Measurements from ENCODE around the gene CD248.

The CD248 gene

DNA sequence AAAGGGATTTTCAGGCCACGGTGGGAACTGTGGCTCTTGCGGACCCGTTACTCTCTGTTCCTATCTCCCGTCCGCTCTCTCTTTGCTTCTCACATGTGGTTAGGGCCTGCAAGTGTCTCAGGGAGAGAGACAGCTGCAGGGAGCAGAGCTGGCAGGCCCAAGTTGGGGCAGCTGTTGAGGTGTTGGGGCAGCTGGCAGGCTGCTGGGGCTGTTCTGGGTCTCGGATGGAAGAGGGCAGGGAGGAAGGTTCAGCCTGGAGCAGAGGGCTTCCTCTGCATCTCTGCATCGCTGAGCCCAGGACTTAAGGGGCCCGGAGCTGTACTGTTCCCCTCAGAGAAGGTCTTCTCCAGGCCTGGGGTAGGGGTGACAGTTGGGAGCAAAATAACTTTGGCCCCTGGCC is 41.4 kb downstream of the CD248 start:
- no peak for DNase-seq

DNA sequence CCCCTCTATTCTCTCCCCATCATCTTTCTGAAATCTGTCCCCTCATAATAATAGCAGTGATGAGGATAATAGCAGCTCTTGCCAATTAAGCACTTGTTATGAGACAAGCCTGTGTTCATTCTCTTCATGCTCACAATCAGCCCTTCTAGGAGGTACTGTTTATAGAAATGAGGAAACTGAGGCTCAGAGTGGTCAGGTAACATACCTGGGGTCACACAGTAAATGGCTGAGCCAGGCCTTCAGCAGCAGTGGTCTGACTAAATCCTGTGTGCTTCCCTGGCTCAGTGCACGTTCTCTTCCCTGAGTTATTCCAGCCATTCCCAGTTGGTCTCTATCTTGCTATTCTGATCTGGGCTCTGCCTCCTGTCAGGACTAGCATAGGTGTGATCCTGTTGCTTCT is 42.6 kb downstream of the CD248 start:
- DNase-seq: no peak

DNA sequence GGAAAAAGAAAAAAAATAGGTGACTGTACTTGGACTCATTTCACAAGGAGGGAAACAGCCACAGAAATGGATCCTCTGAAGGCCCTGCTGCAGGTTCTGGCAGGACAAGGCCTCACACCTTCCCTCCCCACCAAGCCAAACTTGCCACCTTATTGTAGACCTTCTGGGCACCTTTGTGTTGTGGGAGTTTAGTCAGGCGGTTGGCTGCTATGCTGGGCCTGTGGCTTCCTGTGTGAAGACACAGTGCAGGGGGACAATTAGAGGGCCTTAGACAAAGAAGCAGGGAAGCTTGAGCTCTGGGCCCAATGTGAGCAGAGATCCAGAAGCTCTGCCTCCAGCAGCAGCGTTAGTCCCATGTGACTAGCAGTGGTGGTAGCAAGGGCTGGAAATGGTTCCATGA is 44.2 kb downstream of the CD248 start:
- DNase-seq: no peak

DNA sequence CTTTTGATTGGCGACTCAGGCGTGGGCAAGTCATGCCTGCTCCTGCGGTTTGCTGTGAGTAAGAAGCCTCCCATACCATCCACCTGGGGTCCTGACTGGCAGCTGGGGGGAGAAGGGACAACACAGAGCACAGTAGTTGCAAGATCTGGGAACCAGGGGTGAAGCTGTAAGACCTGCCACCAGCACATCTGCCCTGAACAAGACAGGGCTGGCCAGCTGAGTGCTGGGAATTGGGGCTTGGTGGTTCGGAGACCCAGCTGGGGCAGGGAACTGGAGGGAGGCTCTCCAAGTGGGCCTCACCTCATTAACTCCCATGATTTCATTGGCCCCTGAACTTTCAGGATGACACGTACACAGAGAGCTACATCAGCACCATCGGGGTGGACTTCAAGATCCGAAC is 45.0 kb downstream of the CD248 start:
- DNase-seq: no peak

DNA sequence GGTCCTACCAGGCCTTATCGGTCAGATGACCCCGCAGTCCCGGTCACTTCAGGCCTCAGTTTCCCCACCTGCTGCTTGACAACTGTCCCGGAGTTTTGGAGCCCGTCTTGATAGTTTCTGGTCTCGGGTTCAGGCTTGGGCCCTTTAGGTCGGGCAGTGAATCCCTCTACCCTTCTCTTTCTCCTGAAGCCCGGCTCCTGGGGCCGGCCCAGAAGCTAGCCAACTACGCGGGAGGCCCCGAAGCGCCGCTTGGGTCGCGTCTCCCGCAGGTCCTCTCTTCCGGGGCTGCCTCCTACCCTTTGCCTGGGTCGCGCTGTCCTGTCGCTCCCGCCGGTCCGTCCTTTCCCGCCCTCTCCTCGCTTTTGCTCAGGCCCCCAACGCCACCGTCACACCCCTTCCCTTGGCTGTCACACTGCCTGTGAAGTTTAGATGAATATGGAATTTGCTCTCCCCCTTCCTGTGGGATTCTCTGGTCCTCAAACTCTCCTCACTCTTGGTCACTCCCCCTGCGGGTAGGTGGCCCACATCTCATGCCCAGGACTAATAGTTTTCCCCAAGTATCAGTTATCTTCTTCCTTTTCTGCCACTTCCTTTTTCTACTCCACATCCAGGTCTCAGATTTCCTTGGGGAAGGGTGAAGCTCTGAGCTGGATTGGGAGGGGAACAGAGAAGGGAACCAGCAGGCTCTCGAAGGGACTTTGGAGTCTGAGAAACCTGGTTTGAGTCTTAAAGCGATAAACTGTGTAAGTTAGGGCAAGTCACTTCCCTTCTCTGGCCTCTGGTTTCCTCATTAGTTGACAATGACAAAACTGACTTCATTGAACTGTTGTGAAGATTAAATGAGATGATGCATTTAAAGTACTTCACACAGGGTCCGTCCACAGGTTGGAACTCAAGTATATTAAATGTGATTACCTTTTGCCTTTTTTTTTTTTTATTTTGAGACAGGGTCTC is 47.6 kb downstream of the CD248 start:
- DNase-seq: peak; percentile 54

DNA sequence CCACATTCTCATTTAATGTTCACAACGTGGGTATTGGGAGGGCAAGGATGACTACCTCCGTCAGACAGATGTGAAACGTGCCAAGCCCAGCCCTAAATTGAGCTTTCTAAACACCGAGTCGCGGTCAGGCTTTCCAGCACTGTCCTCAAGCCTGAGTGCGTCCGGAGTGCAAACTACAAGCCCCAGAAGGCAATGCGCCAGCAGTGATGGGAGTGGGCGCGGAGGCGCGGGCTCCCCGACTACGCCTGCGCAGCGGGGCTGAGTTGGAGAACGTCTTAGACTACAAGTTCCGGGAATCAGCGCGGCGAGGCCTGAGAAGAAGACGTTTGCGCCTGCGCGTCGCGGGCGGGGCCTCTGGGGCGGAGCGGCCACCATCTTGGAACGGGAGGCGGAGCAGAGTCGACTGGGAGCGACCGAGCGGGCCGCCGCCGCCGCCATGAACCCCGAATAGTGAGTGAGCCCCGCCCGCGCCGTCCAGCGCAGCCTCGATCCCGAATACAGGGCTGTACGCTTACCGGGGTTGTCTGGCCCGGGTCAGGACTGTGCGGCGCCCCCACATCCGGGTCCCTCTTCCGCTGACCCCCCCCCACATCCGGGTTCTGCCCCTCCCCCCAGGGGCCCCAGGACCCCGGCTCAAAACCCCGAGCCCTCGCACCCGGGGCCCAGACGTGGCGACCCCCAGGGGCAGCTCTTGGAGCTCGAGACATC is 48.4 kb downstream of the CD248 start, which contains the start of gene RAB1B:
TSS of gene RAB1B (plus strand) at position 396 of the 708 bp plus-strand sequence. CDS start at position 437, 41 bp downstream.
- DNase-seq: peak; percentile 100

DNA sequence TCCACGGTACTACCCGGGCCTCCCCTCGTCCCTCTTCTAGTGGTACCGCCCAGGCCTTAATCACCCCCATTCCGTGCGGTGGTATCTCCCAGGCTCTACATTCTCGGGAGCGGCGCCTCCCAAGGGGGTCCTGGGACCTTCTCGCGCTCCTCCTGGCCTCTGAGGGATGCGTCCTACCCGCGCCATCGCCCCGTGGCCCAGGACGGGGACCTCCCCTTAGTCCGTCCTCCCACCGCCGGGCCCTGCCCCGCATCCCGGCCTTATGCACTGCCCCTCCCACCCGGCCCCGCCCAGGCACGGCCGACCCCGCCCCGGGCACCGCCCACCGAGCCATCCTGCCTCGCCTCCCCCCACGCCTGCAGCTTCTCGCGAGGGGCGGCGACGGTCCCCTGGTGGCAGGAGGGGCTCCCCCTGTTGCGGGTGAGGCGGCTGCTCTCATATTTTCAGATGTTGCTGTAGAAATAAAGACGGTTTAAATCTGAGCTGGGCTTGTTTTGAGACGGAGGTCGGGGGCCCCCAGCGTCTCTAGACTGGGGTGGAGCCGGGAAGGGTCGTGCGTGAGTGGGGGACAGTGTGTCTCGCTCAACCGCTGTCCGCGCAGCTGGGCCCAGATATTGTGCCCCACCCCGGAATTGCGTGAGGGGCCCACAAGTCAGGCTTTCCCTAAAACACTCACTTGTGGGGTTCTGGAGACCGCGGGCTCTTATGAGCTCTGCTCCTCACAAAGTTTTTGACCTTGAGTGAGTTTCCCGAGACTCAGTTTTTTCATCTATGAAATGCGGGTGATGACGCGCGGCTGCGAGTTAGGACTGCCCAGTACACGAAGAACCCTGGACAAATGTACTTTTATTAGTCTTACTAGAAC is 49.2 kb downstream of the CD248 start:
- DNase-seq: peak; percentile 95

DNA sequence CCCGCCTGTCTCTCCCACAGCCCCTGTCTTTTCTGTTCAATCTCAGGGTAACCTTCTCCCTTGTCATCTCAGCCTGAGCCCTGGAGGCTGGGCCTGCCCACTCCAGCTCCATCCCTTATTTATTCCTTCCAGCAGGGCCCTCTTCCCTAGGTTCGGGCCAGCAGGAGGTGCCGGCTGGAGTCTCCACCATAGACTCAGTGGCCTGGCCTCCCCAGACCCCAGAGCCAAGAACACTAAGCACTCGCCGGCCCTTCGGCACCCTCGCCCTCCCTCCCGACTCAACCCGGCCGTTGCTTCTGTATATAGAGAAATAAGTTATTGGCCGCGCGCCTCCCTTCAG is 49.8 kb downstream of the CD248 start:
- DNase-seq: no peak

DNA sequence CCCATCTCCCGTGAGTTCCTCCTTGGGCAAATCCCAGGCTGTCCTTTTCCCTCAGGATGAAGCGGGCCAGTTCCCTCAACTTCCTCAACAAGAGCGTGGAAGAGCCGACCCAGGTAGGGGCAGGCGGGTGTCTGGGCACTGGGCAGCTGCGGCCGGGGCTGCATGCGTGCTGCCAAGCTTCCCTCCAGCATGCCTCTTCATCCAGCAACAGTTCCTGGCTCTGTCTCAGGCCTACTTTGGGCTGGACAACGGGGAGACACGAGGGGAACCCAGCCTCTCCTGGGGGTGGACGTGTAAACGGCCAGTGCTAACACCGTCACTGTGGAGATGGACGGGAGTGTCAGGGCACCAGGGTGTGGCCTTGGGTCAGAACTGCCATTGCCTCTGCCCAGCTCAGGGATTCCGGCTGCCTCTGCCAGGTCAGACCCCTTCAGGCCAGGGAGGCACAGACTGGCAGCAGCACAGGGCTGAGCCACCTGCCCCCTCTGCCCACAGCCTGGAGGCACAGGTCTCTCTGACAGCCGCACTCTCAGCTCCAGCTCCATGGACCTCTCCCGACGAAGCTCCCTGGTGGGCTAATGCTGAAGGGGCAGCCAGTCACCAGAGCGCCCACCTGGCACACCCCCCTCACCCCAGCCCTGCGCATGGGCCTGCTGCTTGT is 50.3 kb downstream of the CD248 start:
- no peak for DNase-seq

DNA sequence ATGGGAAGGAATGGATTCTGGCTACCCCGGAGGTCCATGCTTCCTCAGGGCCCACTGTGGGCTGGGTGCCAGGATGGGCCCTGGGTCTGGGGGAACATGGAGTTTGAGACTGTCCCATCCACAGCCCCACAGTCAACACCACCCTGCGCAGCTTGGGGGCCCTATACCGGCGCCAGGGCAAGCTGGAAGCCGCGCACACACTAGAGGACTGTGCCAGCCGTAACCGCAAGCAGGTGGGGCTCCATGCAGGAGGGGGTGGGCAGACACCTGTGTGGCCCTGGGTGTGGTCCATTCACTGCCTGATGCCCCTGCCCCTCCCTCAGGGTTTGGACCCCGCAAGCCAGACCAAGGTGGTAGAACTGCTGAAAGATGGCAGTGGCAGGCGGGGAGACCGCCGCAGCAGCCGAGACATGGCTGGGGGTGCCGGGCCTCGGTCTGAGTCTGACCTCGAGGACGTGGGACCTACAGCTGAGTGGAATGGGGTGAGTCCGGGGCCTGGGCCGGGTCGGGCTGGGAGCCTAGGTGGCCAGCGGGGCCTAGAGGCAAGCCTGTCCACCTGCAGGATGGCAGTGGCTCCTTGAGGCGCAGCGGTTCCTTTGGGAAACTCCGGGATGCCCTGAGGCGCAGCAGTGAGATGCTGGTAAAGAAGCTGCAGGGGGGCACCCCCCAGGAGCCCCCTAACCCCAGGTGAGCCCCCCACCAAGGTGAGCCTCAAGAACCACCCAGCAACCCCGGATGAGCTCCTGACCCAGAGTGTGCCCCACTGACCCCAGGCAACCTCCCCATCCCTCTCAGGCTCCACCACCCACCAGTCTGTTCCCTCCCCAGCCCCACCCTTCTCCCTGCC is 51.1 kb downstream of the CD248 start:
- no peak for DNase-seq

DNA sequence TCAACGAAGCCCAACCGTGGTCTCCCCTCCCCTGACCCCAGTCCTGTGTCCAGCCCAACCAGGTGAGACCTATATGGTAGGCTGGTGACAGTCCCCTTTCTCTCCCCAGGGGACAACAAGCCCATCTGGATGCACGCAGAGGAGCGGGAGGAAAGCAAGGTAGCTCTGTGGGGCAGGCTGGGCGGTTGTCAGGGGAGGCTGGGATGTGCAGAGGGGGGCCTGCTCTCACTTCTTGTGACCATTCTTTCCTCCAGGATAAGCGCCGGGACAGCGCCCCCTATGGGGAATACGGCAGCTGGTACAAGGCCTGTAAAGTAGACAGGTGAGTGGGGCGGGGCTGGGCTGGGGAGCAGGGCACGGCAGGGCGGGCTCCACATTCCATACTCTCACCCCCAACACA is 51.9 kb downstream of the CD248 start:
- no peak for DNase-seq

All from femur (tissue), 1 donor.